Measurements from ENCODE around the gene LAMP1. TPM values are rescaled to one million over a fixed set of nuclear protein-coding genes. Genes with fewer than 3 reads are reported as not detected.

The LAMP1 gene
- total RNA-seq, 4 donors from 2014 or later, result 99.7 to 168 (median 133) TPM

DNA sequence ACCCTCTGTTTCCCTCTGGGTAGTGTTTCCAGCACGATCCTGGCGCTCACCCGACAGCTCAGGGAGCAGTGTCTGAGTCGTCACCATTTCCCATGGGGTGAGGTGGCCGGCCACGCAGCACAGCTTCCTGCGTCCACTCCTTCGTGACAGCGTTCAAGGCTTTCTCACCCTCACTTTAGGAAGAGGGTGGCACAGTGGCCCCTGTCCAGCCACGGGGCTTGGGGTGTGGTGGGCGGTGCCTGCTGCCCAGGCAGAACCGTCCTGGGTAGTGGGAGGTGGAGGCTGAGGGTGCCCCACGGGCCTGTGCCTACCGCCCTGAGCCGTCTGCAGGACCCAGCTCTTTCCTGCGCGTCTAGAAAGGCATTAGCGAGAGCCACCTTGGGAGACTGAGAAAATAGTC is 21.9 kb downstream of the LAMP1 start:
- TF ChIP-seq EP300 (IDR thresholded peaks at IDR 0.05) (no peak), POLR2A (IDR thresholded peaks at IDR 0.05; ENCODE audit: low read depth) (no peak), CTCF (IDR thresholded peaks at IDR 0.05) (no peak), POLR2AphosphoS5 (IDR thresholded peaks at IDR 0.05) (no peak)
- intact Hi-C loops (cut with DNase I), result no loop called here
- DNase-seq (ENCODE audit: extremely low spot score), result no peak
- Histone ChIP-seq H3K4me1 (peaks cover 0 to 8% (median under 1%) of the 10 kb centered on the region in 4 donors), H3K36me3 (peaks cover 44 to 83% (median 76%) of the 10 kb centered on the region in 4 donors), H3K9me3 (no peaks in the 10 kb centered on the region), H3K4me3 (no peak overlapping the region), H3K27ac (replicated peaks in 1 of 4) (no peak overlapping the region), H3K27me3 (no peaks in the 10 kb centered on the region)
- 92% methylated on average over 14 of the region's 18 CpGs for WGBS

- Histone ChIP-seq H3K36me3 (peaks cover 45 to 88% (median 80%) of the 10 kb centered on the region in 4 donors), H3K4me1 (peaks cover 0 to 8% (median 0%) of the 10 kb centered on the region in 4 donors), H3K9me3 (no peaks in the 10 kb centered on the region), H3K4me3 (no peak overlapping the region), H3K27ac (replicated peaks in 1 of 4) (no peak overlapping the region), H3K27me3 (no peaks in the 10 kb centered on the region)
- 86% methylated on average over 6 of the region's 14 CpGs for WGBS
- TF ChIP-seq CTCF (IDR thresholded peaks at IDR 0.05) (no peak), POLR2A (IDR thresholded peaks at IDR 0.05; ENCODE audit: low read depth) (no peak), POLR2AphosphoS5 (IDR thresholded peaks at IDR 0.05) (no peak), EP300 (IDR thresholded peaks at IDR 0.05) (no peak)
- intact Hi-C loops (cut with DNase I), result no loop called here
- DNase-seq (ENCODE audit: extremely low spot score), result no peak
These were observed 22.3 kb downstream of the LAMP1 start for GRCh38 chr13:113319371-113319770.

GRCh38 chr13:113320226-113320875 is 23.3 kb downstream of the LAMP1 start:
- TF ChIP-seq CTCF (IDR thresholded peaks at IDR 0.05) (no peak), EP300 (IDR thresholded peaks at IDR 0.05) (no peak), POLR2AphosphoS5 (IDR thresholded peaks at IDR 0.05) (no peak), POLR2A (IDR thresholded peaks at IDR 0.05; ENCODE audit: low read depth) (no peak)
- H3K27me3 ChIP-seq, result no peaks in the 10 kb centered on the region
- no peak for DNase-seq (ENCODE audit: extremely low spot score)
- peaks cover 48 to 97% (median 88%) of the 10 kb centered on the region in 4 donors for H3K36me3 ChIP-seq
- peaks cover 0 to 5% (median 0%) of the 10 kb centered on the region in 4 donors for H3K4me1 ChIP-seq
- intact Hi-C loops (cut with DNase I), result no loop called here
- 89% methylated on average over 11 of the region's 19 CpGs for WGBS
- H3K4me3 ChIP-seq, result no peak overlapping the region
- no peaks in the 10 kb centered on the region for H3K9me3 ChIP-seq
- H3K27ac ChIP-seq (replicated peaks in 1 of 4), result no peak overlapping the region

DNA sequence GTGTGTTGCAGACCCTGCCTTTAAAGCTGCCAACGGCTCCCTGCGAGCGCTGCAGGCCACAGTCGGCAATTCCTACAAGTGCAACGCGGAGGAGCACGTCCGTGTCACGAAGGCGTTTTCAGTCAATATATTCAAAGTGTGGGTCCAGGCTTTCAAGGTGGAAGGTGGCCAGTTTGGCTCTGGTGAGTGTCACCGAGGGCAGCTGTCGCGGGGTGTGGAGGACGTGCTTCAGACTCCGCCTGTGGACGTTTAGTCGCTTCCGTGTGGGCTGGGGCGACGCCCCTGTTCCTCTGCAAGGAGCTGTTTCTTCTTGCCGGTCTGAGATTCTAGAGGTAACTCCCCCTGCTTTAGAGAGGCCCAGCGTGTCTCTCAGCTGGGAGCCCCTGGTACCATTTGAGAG is 24.5 kb downstream of the LAMP1 start:
- no peaks in the 10 kb centered on the region for H3K9me3 ChIP-seq
- peaks cover 48 to 95% (median 85%) of the 10 kb centered on the region in 4 donors for H3K36me3 ChIP-seq
- H3K27me3 ChIP-seq, result no peaks in the 10 kb centered on the region
- DNase-seq (ENCODE audit: extremely low spot score), result no peak
- H3K4me3 ChIP-seq, result no peak overlapping the region
- H3K27ac ChIP-seq (replicated peaks in 1 of 4), result no peak overlapping the region
- TF ChIP-seq POLR2A (IDR thresholded peaks at IDR 0.05; ENCODE audit: low read depth) (no peak), CTCF (IDR thresholded peaks at IDR 0.05) (no peak), EP300 (IDR thresholded peaks at IDR 0.05) (no peak), POLR2AphosphoS5 (IDR thresholded peaks at IDR 0.05) (no peak)
- H3K4me1 ChIP-seq, result peaks cover 0 to 5% (median 0%) of the 10 kb centered on the region in 4 donors
- intact Hi-C loops (cut with DNase I), result no loop called here
- 84% methylated on average over 19 of the region's 22 CpGs for WGBS
